H1 (cell line): ENCODE data around the gene NT5C1A. TPM values are rescaled to one million over a fixed set of nuclear protein-coding genes. Genes with fewer than 3 reads are reported as not detected.

Experiments
- CREB1 ChIP-seq: IDR thresholded peaks from 2 replicates; pipeline ENCODE4 v1.6.1; 2012; ENCODE audit warnings: inconsistent platforms
- EGR1 ChIP-seq: IDR thresholded peaks from 2 replicates; pipeline ENCODE4 v1.6.1; 2011; ENCODE audit warnings: low read depth, low read length, borderline replicate concordance
- RBBP5 ChIP-seq: IDR thresholded peaks from 2 replicates; pipeline ENCODE4 v1.7.1; 2012; ENCODE audit warnings: low read depth, mild to moderate bottlenecking, inconsistent platforms, low read length, moderate library complexity, borderline replicate concordance
- YY1 ChIP-seq: IDR thresholded peaks from 2 replicates; pipeline ENCODE4 v1.6.1; 2011; ENCODE audit warnings: low read depth, mild to moderate bottlenecking, low read length
- polyA plus RNA-seq, 7 experiments: library from polyadenylated mRNA; depleted of rRNA in 3 of 7; stranded (reverse) in 5 of 7; unstranded in 2 of 7; fragments of >200 nt in 5 of 7; fragments of 200-250 nt in 2 of 7; gene quantifications; 1 replicate in 5 of 7; 2 replicates in 1 of 7; 4 replicates in 1 of 7; pipeline versions ENCODE4 v1.2.1 to v1.2.3, GENCODE V29; 2011 to 2013; ENCODE audit warnings: missing spikeins in 2 of 7, mixed read lengths in 2 of 7
- total RNA-seq: library from RNA; stranded (reverse); fragmentation: NEBNext Ultra II Directional; extraction: Animal tissue kit (Norgen Biotek cat#: 25700); gene quantifications from 2 replicates; pipeline ENCODE4 v1.2.1, GENCODE V29; 2021

NT5C1A gene
- total and polyA plus RNA-seq, 2 of the 8 experiments (the other 6 are each of a cell fraction or from before 2014, with no cell fraction given) = not detected

- TF ChIP-seq RBBP5 (no peak), EGR1 (no peak), YY1 (no peak), CREB1 (no peak)
Measured at GRCh38 chr1:39645411-39646043, 26.4 kb downstream of the NT5C1A start (continued).
